Panc1 (cell line): ENCODE measurements around the gene HCRTR1. TPM values are rescaled to one million over a fixed set of nuclear protein-coding genes. Genes with fewer than 3 reads are reported as not detected.

ENCODE experiments used
- ATAC-seq: fragments of 200-7000 bp; cut with Tn5 transposase; 2 replicates; pipeline ENCODE4 v1.9.1; 2020; ENCODE audit warnings: mild to moderate bottlenecking, moderate library complexity
- BruUV-seq: library from RNA; stranded (reverse); fragments of 400-500 nt; replicated peaks from 2 replicates; lab custom pipeline; 2021; lab: Mats Ljungman, UMichigan
- CTCF ChIA-PET: fragments of 300-600 bp; sonication (Branson Sonifier 250); formaldehyde crosslinking; loops from one replicate; lab custom pipeline; 2022; ENCODE audit warnings: antibody characterized with exemption; lab: Charles Lee
- POLR2A ChIA-PET: fragments of 300-600 bp; sonication (Branson Sonifier 250); formaldehyde crosslinking; loops from one replicate; lab custom pipeline; 2022; ENCODE audit warnings: antibody characterized with exemption; lab: Charles Lee
- DNase-seq: peaks from one replicate; pipeline ENCODE4 v3.0.0-alpha.2; 2010; ENCODE audit warnings: low read depth, low spot score
- H3K27ac ChIP-seq: 2 replicates; pipeline ENCODE4 v1.5.1; 2011; ENCODE audit warnings: mild to moderate bottlenecking, low read length, inconsistent platforms
- H3K27me3 ChIP-seq: fragments of 200-500 bp; sonication (Bioruptor generic); 2 replicates; pipeline ENCODE4 v1.6.0; 2014; ENCODE audit warnings: low read length, inconsistent platforms; ENCODE audit not compliant: control insufficient read depth, insufficient read depth
- H3K36me3 ChIP-seq: fragments of 200-500 bp; sonication (Bioruptor generic); 2 replicates; pipeline ENCODE4 v1.5.1; 2014; ENCODE audit warnings: inconsistent platforms, mild to moderate bottlenecking, low read length, moderate library complexity; ENCODE audit not compliant: control insufficient read depth, insufficient read depth
- H3K4me1 ChIP-seq: 2 replicates; pipeline ENCODE4 v1.5.1; 2011; ENCODE audit warnings: inconsistent platforms, mild to moderate bottlenecking, low read length, moderate library complexity; ENCODE audit not compliant: control insufficient read depth, insufficient read depth
- H3K4me3 ChIP-seq, 2 experiments: 2 replicates each; pipeline ENCODE4 v1.5.1; 2011 to 2012; ENCODE audit warnings: low read depth in 2 of 2, low read length in 2 of 2, mild to moderate bottlenecking in 2 of 2, inconsistent platforms in 1 of 2, moderate library complexity in 1 of 2
- H3K9me3 ChIP-seq: fragments of 200-500 bp; sonication (Bioruptor generic); 2 replicates; pipeline ENCODE4 v1.5.1; 2014; ENCODE audit warnings: low read depth, mild to moderate bottlenecking, inconsistent platforms, low read length, moderate library complexity; ENCODE audit not compliant: control insufficient read depth, insufficient read depth
- POLR2AphosphoS5 ChIP-seq: IDR thresholded peaks from 2 replicates; pipeline ENCODE4 v1.6.1; 2012; ENCODE audit warnings: mild to moderate bottlenecking, low read depth, low read length, moderate library complexity
- REST ChIP-seq, 2 experiments: IDR thresholded peaks; 2 replicates each; pipeline ENCODE4 v1.6.1; 2011 to 2012; ENCODE audit warnings: low read depth in 2 of 2, control low read depth in 1 of 2, low read length in 1 of 2, mild to moderate bottlenecking in 1 of 2, moderate library complexity in 1 of 2; ENCODE audit not compliant: insufficient read depth in 1 of 2
- SIN3A ChIP-seq: IDR thresholded peaks from 2 replicates; pipeline ENCODE4 v1.6.1; 2012; ENCODE audit warnings: low read depth, mild to moderate bottlenecking, low read length, moderate library complexity, borderline replicate concordance; ENCODE audit not compliant: insufficient read depth
- TCF7L2 ChIP-seq: IDR thresholded peaks from 2 replicates; pipeline ENCODE4 v1.6.1; 2011; ENCODE audit warnings: mild to moderate bottlenecking, low read depth, low read length, inconsistent platforms
- in situ Hi-C: cut with HindIII; loops from 2 replicates; pipeline ENCODE4 v1.10.0; 2016; ENCODE audit warnings: low sequenced_read_pairs, low pct_unique_long_range_greater_than_20kb
- intact Hi-C: fragments of 100-400 bp; cut with micrococcal nuclease; formaldehyde crosslinking; loops from one replicate; pipeline ENCODE4 v1.10.0; 2022; ENCODE audit not compliant: unreplicated experiment
- total RNA-seq: library from RNA; stranded (reverse); gene quantifications from one replicate; pipeline ENCODE4 v1.2.1, GENCODE V29; 2021; ENCODE audit not compliant: unreplicated experiment
- TF ChIP-seq, protein P1 (sequence below): fragments of 450-650 bp; IDR thresholded peaks from 2 replicates; pipeline ENCODE4 v1.5.1; 2017; ENCODE audit warnings: mild to moderate bottlenecking

HCRTR1 gene
- total RNA-seq, 1 experiment from 2014 or later = 0.18 TPM

DNA sequence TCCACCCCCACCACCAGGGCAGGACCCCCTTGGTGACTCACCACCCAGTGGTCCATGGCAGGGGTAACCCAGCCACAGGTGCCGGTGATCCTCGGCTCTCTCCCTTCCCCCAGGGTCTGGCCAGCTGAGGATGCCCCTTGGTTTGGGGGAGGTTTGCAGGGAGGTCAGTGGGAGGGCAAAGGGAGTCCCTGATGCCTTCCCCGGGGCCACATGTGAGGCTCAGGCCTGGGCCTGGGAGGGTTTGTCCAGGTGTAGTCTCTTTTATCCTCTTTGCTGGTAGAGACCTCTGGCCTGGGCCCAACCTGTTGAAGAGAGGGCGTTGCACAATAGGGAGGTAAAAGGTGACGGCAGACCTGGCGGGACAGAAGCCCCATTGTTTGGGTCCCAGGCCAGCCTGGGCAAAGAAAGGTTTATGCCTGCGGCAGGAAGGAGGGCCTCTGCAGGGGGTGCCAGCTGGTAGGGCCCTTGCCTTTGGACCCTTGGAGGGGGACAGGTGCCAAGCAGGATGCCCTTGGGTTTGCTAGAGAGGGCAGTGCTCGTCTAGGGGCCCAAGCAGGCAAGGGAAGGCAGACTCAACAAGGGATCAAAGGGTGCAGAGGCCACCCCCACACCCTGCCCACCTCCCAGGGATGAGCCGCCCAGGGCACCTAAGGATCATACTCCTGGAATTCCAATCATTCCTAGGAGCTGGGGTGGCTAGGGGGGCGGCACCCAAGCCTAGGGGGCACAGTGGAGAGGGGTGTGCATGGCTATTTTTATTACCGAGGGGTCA lies 41.9 kb upstream of the HCRTR1 start:
- Histone ChIP-seq H3K36me3 (peaks cover 4% of the 10 kb centered on the region; the same call in 1 of the 2 replicates), H3K27ac (peak overlapping the region; percentile 75), H3K4me3 (no peak overlapping the region; a peak in 1 of 4 replicates), H3K27me3 (no peaks in the 10 kb centered on the region), H3K9me3 (no peaks in the 10 kb centered on the region), H3K4me1 (peaks cover 54% of the 10 kb centered on the region)
- ChIA-PET CTCF (interaction anchor here (0.8 to 1.2 kb wide), 2 partner anchors 12 to 132 kb away, joined by 3 read pairs; no protein-coding TSS in a partner anchor), POLR2A (no interaction called here)
- intact Hi-C loops (no loop called here), in situ Hi-C loops (no loop called here)
- DNase-seq (no peak), ATAC-seq (peak; percentile 54)
- BruUV-seq = no TSS peak
- TF ChIP-seq, protein P1, sequence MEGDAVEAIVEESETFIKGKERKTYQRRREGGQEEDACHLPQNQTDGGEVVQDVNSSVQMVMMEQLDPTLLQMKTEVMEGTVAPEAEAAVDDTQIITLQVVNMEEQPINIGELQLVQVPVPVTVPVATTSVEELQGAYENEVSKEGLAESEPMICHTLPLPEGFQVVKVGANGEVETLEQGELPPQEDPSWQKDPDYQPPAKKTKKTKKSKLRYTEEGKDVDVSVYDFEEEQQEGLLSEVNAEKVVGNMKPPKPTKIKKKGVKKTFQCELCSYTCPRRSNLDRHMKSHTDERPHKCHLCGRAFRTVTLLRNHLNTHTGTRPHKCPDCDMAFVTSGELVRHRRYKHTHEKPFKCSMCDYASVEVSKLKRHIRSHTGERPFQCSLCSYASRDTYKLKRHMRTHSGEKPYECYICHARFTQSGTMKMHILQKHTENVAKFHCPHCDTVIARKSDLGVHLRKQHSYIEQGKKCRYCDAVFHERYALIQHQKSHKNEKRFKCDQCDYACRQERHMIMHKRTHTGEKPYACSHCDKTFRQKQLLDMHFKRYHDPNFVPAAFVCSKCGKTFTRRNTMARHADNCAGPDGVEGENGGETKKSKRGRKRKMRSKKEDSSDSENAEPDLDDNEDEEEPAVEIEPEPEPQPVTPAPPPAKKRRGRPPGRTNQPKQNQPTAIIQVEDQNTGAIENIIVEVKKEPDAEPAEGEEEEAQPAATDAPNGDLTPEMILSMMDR = no peak
- no peak for TF ChIP-seq POLR2AphosphoS5
- TF ChIP-seq TCF7L2 = peak; percentile 70

DNA sequence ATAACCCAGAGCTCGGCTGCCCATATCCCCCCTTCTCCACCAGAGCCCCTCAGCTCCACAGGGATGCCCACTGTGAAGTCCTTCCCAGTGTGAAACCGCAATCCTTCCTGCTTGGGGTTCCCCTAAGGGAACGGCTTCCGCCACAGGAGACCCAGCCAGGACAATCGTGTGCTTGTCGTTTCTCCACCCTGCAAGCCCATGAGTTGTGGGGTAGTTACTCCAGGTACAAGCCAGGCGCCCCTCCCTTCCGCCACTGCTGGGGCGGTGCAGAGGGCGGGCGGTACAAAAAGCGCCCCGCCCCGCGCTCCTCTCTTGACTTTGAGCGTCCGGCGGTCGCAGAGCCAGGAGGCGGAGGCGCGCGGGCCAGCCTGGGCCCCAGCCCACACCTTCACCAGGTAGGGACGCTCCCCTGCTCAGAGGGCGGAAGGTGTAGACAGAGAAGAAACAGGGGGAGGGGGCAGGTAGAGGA lies 41.3 kb upstream of the HCRTR1 start, which contains the start of gene TINAGL1:
TINAGL1 (plus strand) TSS at position 315 of the 469 bp plus-strand sequence. CDS start 634 bp downstream, outside the sequence.
- ATAC-seq (peak; percentile 27), DNase-seq (no peak)
- TF ChIP-seq TCF7L2 (no peak), POLR2AphosphoS5 (no peak), REST (IDR thresholded peaks at IDR 0.05; ENCODE audit: insufficient read depth in 1 of 2, low read depth in 2 of 2, low read length in 1 of 2) (no peak), SIN3A (no peak)
- TF ChIP-seq, protein P1 = no peak
- BruUV-seq = no TSS peak
- intact Hi-C loops = no loop called here
- ChIA-PET POLR2A (no interaction called here), CTCF (interaction anchor here (0.6 kb wide), 1 partner anchor 13 kb away, joined by 4 read pairs; no protein-coding TSS in a partner anchor)
- H3K27ac ChIP-seq = peak within 1 kb of the TSS; percentile 75
- peaks cover 4% of the 10 kb centered on the region; the same call in 1 of the 2 replicates for H3K36me3 ChIP-seq
- no peaks in the 10 kb centered on the region for H3K9me3 ChIP-seq
- H3K27me3 ChIP-seq = no peaks in the 10 kb centered on the region
- in situ Hi-C loops = no loop called here
- H3K4me3 ChIP-seq = peak within 1 kb of the TSS; percentile 32 to 34
- H3K4me1 ChIP-seq = peaks cover 58% of the 10 kb centered on the region
